SIG-M5 treated with dmso at 0.1 percent for 504 hours (cell line): ENCODE measurements around the gene NKX3-2.
A peak's percentile ranks its signal among the peaks of the same experiment; 100 is the strongest.
"Not testable (repeated sequence)": the region's sequence is repeated elsewhere in the genome, so short reads cannot be mapped to it uniquely, and the experiment has no call there.

Experiments
- DNase-seq: peaks from one replicate; lab custom pipeline; 2025; ENCODE audit not compliant: unreplicated experiment; lab: John Stamatoyannopoulos, UW

NKX3-2 gene

DNA sequence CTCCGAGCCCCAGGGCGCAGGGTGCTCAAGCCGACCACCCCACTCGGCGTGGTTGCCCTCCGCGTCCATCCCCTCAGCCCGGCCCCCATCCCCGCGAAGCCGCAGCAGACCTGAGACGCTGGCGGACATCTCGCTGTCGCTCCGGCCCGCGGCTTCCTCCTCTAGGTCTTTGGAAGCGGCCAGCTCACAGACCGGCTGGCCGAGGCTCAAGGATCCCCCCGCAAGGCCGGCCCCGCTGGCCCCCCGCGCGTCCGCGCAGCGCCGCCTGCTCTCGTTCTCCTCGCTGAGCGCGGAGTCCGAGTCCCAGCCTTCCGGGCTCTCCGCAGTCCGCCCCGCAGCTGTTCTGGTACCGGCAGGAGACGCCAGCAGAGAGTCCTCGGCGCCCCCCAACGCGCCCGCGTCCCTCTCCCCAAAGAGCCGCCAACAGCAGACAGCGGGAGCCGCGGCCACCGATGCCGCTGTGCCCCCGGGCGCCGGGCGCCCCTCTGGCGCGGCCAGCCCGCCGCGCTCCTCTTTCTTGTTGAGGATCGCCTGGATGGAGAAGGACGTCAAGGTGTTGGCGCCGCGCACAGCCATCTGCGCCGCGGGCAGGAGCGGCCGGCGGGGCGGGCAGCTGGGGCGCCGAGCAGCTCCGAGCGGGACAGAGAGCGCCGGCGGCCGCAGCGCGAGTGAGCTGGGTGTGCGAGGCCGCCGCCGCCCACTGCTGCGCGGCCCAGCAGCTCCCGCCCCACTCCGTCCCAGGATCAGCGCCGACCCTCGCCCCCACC lies at the start of gene NKX3-2:
TSS of gene NKX3-2 (minus strand) at position 670 of the 767 bp plus-strand sequence. CDS start at position 576, 94 bp downstream.
- DNase-seq, result no peak

DNA sequence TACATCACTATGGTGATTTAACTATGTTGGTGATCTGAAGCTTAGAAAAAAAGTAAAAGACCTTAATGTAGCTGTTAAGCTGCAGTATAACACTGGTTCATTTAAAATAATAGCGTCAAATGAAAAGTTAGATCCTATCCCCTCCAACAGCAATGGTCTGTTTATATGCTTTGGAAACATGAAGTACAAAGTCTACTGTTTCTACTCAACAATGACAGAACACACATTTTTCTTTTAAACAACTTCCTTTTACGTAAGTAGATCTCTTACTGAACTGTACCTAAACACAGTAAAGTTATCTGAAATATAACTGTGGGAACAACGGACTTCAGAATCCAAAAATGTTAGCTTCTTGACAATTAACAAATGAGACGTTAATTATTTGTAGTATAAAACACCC lies 47.9 kb upstream of the NKX3-2 start:
- no peak for DNase-seq

DNA sequence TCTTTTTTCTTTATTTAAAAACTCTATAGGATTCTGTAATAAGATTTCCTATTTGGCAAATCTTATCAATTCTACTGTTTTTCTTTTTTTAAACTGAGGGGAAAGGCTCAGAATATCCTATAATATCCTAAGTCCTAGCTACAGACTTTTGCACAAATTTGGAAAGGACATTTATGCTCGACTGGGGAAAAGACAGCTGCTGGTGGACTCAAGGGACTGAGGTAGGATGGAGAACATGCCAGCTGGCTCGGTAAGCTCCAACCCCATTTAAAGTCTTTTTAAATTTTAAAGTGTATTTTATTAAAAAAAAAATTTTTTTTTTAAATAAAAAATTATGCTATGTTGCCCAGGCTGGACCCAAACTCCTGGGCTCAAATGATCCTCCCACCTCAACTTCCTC lies 46.5 kb upstream of the NKX3-2 start:
- DNase-seq, result no peak

DNA sequence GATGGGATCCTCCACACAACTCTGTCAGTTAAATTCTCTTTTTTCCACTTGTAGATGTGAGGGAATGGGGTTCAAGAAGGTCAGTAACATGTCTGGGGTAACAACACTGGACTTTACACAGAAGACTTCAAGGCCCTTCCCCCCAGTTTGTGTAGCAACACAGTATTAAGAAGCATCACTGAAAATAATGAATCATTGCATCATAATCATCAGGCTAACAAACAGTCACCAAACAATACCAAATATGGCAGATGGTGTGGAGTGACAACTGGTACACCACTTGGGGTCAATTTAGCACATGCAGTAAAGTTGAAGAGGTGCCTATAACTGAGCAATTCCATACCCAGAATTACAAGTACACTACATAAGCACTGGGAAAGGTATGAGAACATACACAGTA lies 44.6 kb upstream of the NKX3-2 start:
- no peak for DNase-seq

DNA sequence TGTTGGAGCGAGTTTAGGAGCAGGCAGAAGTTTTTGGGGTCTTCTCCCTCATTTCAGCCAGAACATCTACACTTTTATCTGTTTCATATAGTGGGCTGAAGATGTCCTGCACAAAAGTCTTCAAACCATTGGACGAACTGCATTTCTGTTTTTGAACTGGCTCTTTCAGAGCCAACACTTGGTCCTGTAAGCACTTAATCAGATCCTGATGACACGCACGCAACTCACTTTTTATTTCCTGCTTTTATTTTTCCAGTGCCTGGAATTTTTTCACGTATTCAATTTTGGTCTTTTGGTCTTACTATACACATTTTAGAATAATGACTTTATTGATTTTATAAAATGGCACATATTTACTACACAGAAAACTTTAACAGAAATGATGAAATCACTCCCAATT lies 40.2 kb upstream of the NKX3-2 start:
- DNase-seq, result no peak

DNA sequence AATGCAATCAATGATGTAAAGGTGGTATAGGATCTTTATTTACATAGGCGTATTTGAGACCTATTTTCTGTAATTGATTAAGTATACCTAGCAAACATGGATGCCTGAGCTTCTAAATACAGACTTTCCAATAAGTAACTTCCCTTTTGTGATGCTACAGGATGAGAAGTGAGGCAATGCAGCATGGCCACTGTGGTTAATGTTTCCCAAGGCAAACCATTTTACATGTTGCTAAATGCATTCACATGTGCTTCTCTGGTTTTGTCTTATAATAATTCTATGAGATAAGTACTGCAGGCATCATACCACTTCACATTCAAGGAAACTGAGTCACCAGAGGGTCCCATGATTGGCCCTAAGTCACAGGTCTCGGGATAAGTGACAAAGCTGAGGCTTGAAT lies 35.7 kb upstream of the NKX3-2 start:
- DNase-seq, result peak; percentile 83

DNA sequence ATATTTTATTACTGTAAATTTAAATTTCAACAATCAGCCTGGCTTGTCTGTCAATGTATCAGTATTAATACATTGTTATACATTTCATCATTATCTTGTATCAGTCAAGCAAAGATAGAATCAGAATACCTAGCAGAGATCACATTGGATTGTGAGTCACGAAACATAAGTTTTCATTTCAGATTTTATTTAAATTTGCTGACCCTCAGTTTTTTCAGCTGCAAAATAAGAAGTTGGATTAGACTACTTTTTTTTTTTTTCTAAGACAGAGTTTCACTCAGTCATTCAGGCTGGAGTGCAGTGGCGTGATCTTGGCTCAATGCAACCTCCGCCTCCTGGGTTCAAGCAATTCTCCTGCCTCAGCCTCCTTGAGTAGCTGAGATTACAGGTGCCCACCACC lies 33.4 kb upstream of the NKX3-2 start:
- DNase-seq, result no peak

DNA sequence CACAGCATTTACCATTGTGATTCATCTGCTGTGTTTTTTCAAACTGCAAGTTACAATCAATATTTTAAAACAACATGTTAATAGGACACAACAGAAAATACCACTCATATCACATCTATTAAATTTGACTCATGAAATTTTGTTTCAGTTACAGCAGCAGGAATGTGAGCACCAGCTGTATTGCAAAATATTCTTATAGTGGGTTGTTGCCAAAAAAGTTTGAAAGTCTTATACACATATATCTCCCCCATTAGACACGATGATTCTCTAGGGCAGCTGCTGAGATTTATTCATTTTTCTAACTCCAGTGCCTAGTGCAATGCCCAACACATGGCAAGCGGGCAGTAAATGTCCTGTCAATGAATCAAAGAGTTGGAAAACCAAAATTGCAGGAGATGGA lies 26.6 kb upstream of the NKX3-2 start:
- DNase-seq, result no peak

DNA sequence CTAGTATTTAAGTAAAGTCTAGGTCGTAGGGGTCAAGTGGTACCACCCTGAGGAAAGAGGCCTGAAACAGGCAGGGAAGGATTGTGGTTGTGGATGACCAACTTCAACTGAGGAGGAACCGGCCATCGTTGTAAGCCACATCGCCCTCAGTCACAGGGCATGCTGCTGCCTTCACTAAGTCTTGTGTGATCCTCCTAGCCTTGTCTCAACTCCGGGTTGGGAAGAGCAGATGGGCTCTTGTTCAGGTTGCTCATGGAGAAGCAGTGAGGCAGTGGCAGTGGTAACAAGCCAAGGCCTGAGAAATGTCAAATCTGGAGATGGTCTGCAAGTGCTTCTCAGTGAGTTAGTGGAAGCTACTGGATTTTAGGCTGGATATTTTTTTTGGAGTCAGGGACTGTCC lies 22.8 kb upstream of the NKX3-2 start:
- no peak for DNase-seq

DNA sequence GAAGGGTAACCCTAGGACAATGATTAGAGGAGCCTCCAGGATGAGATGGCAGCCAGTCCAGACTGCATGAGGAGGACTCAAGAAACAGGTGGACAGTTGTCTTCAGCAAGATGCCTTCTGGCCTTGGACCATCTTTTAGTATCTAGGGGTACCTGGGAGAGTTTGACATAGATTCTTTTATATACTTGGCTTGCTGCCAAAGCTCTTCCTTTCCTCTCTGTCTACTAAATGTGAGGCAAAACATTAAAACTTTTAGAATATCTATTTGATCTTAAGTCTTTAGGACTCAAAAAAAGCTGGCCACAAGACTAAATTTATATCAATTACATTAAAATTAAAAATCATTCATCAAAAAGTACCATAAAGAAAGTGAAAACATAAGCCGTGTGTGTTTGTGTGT lies 18.6 kb upstream of the NKX3-2 start:
- DNase-seq, result no peak

DNA sequence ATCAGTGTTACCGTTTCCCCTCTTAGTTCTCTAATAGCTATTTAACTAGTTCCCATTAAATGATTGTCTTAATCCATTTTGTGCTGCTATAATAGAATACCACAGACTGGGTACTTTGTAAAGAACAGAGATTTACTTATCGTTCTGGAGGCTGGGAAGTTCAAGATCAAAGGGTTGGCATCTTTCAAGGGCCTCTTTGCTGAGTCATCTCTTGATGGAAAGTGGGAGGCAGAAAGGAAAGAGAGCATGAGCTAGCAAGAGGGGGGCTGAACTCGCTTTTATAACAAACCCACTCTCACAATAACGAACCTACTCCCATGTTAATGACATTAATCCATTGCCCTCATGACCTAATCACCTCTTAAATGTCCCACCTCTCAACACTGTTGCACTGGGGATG lies 17.4 kb upstream of the NKX3-2 start:
- DNase-seq, result no peak

DNA sequence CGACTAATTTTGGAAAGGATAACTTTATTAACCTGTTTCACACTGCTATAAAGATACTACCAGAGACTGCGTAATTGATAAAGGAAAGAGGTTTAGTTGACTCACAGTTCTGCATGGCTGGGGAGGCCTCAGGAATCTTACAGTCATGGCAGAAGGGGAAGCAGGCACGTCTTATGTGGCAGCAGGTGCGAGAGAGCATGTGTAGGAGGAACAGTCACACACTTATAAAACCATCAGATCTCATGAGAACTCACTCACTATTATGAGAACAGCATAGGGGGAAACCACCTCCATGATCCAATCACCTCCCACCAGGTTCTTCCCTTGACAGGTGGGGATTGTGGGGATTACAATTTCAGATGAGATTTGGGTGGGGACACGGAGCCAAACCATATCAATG lies 15.8 kb upstream of the NKX3-2 start:
- DNase-seq, result not testable (repeated sequence)

DNA sequence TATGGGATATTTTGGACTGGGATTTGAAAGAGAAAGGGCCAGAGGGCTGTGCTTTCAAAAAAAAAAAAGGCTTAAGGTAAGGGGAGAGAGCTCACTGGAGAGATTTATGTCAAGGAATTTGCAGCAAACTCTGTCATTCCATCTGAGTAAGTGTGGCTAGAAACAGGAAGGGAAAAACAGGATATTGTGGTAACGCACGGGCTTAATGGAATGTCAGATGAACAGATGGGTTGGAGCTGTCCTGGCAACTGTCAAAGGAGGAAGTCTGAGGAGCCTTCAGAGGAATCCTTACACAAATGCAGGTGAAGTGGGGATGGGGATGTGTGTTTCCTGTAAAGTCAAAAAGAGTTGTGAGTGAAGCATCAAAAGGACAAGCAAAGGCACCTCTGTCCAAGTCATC lies 15.1 kb upstream of the NKX3-2 start:
- DNase-seq, result no peak

DNA sequence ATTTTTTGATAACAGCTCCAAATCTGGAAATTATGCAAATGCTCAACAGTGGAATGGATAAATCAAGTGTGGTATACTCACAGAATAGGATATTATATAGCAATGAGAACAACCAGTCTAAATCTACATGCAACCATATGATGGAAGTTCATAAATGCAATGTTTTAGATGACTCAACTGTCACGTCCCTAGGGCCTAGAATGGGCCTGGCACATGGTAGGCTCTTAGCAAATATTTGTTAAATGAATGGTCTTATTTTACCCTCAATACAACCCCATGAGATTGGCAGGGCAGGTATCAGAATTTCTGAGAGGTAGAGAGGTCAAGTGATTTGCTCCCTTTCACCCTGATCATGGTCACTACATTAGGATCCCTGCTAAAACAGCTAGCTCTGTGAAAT lies 14.6 kb upstream of the NKX3-2 start:
- no peak for DNase-seq

DNA sequence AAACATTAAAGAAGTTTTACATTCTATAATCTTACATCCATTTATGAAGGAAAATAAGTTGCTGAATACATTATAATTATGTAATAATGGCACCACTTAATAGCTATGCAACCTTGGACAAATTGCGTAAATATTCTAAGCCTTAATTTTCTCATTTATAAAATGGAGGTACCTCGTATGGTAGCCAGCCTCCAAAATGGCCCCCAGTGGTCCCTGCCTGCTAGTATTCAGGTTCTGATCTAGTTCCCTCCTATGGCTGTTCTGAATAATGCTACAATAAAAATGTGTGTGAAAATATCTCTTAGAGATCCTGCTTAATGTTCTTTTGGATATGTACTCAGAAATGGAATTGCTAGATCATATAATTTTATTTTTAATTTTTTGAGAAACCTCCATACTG lies 11.0 kb upstream of the NKX3-2 start:
- no peak for DNase-seq

DNA sequence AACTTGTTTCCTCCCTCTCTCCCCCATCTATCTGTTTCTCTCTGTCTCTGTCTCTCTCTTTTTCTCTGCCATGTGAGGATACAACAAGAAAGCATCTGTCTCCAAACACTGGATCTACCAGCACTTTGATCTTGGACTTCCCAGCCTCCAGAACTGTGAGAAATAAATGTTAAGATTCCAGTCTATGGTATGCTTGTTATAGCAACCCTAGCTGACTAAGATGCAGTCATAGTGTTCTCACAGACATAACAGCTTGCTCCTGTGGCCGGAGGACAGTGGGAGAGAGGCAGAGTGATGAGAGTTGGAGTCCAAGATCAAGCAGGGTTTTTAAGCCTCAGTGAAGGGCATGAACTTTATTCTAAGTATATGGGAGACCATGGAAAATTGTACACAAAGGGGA lies 8.8 kb upstream of the NKX3-2 start:
- no peak for DNase-seq

DNA sequence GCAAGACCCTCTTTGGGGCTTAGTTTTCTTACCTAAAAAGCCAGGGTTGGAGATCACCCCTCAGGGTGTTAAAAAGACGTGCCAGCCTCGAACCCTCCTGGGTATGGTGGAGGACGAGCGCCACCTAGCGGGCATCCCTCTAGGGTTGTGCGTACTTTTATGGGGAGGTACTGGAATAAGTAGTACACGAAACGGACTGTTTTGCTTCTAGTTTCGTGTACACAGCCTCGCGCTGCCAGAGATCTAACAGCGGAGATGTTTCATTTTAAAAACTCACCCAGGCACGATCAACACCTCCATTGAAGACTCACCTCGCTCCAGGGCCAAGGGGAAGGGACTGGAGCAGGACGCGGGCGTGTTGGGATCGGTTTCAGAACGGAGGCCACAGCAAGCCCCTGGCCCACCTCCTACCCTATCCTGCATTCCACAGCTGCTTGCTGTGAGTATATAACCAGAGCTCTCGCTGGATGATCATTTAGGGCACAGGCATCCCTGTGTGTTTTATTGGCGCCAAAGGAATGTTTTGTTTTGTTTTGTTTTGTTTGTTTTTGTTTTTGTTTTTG lies 4.8 kb upstream of the NKX3-2 start:
- DNase-seq, result peak; percentile 81

DNA sequence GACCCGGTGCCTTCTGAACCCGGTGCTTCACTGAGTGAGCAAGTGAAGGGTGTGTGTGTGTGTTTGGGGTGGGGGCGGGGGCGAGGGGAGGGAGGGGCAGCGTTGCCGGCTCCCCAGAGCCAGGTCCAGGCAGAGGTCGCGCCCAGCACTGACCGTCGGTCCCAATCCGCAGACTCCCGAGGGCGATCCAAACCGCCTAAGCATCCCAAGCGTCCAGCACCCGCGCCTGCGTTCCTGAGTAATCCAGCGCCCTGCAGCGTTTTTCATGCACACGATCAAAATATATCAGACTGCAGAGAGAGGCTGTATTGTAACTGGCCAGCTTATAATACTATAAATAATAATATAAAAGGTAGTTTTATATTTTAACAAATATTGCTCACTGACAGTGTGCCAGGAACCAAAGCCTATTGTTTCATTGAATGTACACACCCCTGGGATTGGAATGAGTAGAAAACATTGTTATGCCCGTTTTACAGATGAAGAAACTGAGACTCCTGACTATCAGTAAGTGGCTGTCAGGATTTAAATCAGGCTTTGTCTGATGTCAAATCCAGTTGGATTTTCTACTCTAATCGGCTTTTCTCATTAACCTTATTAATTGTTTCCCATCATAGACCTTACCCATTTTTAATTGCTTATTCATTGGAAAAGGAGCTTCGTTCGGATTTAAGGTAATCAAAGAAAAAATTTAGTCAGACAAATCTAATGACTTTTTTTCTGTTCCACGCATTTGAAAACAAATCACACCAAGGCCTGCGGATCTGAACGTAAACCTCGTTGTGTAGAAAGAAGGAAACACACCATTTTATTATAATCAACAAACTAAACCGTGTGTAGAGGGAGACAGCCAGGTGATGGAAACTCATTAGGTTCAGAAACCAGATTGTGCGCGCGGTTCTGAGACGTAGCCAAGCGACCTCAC lies 4.0 kb upstream of the NKX3-2 start:
- DNase-seq, result no peak

DNA sequence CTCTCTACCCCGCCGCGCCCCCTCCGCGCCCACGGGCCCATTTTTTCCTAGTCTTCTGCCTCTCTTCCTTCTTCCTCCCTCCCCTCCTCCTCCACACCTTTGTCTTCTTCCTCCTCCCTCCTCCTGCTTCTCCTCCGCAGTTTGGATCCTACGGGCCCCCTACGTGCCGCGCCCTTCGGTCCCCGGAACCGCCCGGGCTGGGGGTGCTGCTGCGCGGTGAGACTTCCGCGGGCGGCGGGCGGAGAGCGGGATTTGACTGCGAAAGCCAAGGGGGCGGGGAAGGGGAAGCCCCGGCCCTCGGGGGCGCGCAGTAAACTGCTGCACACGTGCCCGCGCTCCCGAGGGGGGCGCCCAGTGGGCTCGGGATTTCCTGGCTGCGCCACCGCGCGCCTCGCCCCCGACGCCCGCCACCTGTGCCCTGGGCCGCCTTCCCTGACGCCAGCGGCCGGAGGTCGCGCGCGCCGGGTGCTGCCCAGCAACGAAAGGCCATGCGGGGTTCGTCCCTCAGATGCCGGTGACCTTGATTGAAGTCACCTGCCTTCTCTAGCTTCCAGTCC lies 3.3 kb upstream of the NKX3-2 start:
- peak; percentile 15 for DNase-seq

DNA sequence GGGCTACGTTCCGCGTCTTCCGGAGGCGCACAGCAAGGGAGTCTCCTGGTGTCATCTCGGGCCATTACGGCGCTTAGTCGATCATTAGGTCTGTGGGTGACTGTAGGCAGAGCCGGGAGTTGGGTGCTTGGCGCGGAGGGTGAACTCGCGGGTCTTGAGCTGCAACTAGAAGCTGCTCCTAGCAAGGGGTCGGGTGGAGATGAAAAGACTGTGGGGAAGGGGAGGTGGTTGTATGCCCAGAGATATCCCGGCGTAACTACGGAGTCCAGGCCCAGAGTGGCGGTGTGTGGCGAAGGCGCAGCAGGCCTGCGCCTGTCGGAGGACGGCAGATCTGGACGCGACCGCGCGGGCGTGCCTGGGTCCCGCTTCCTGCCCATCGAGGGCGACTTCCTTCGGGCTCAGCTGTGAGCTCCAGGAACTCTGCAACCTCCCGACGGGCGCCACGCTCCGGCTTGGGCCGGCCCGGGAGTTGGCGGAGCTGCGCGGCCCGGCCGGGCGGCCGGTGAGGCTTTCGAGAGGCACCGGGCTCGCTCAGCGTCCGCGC lies 2.7 kb upstream of the NKX3-2 start:
- DNase-seq, result peak; percentile 12
